Ovary (tissue), 9 donors: ENCODE measurements around the gene ANKMY1. TPM values are rescaled to one million over a fixed set of nuclear protein-coding genes. Genes with fewer than 3 reads are reported as not detected.

ENCODE experiments used
- DNase-seq, 5 donors: peaks; one replicate each; pipeline ENCODE4 v3.0.0-alpha.2; 2019 to 2020
- H3K27ac ChIP-seq, 2 donors: fragments of 200-600 bp; one replicate each; pipeline versions ENCODE4 v1.5.1 to v1.8.0; 2019 to 2022
- H3K27me3 ChIP-seq: fragments of 200-600 bp; one replicate; pipeline ENCODE4 v1.8.0; 2022
- H3K36me3 ChIP-seq: fragments of 200-600 bp; sonication (generic); one replicate; pipeline ENCODE4 v1.5.1; 2019
- H3K4me1 ChIP-seq: one replicate; pipeline ENCODE4 v1.8.1; 2013; ENCODE audit warnings: mild to moderate bottlenecking, moderate library complexity; ENCODE audit not compliant: insufficient read depth
- H3K4me3 ChIP-seq: fragments of 200-600 bp; sonication (generic); one replicate; pipeline ENCODE4 v1.5.1; 2017
- H3K9me3 ChIP-seq, 2 donors: fragments of 200-600 bp in 1 of 2; sonication (generic) in 1 of 2; one replicate each; pipeline versions ENCODE4 v1.5.1 to v1.8.1; 2013 to 2019; ENCODE audit warnings: mild to moderate bottlenecking in 1 of 2, moderate library complexity in 1 of 2
- CTCF ChIP-seq, 3 donors: fragments of 450-650 bp in 2 of 3; fragments of 200-600 bp in 1 of 3; IDR thresholded peaks; one replicate each; pipeline versions ENCODE4 v1.5.1 to v1.8.0; 2016 to 2022; ENCODE audit warnings: antibody characterized with exemption in 3 of 3, mild to moderate bottlenecking in 1 of 3
- EP300 ChIP-seq: sonication (generic); formaldehyde crosslinking; IDR thresholded peaks from one replicate; pipeline ENCODE4 v1.6.1; 2017; ENCODE audit warnings: antibody characterized with exemption
- POLR2A ChIP-seq: fragments of 450-650 bp; IDR thresholded peaks from one replicate; pipeline ENCODE4 v1.6.1; 2017; ENCODE audit warnings: antibody characterized with exemption, mild to moderate bottlenecking, moderate library complexity
- WGBS, 3 donors: extraction: QIAGEN DNeasy Blood & Tissue Kit in 1 of 3; methylation state at CpG; one replicate each; pipeline versions ENCODE4 v1.1.5 to v1.1.7; 2013 to 2017; 5-methylcytosine and 5-hydroxymethylcytosine counted together
- intact Hi-C, 4 donors: fragments of 100-400 bp; cut with DNase I; formaldehyde crosslinking; loops; one replicate each; pipeline versions ENCODE4 v1.11.0 to v1.15.1; 2022 to 2023
- polyA plus RNA-seq, 2 donors: library from polyadenylated mRNA; stranded (reverse); fragments of 200-250 nt in 1 of 2; fragments of 350-450 nt in 1 of 2; fragmentation: Illumina TruSeq in 1 of 2; extraction: RNeasy Lipid Tissue Mini Kit (QIAGEN cat#74804) in 1 of 2; gene quantifications; one replicate each; pipeline ENCODE4 v1.2.3, GENCODE V29; 2013 to 2014
- total RNA-seq, 7 donors: library from RNA; depleted of rRNA in 2 of 7; stranded (reverse); fragments of >200 nt in 2 of 7; fragmentation: NEBNext Ultra II Directional in 3 of 7; extraction: Animal tissue kit (Norgen Biotek cat#: 25700) in 3 of 7; gene quantifications; one replicate each; pipeline versions ENCODE4 v1.1.0 to v1.2.4, GENCODE V29; 2016 to 2023
- donor health status: DM: no; HTN: no; CAD: no; lungs with moderate emphysema.
- donor health status: DM: no; HTN: no; CAD: no.
- donor health status: Bipolar disorder and iron deficiency.
- donor health status: DM: yes; HTN: yes; CAD: no.
- donor health status: DM: no; HTN: no; CAD: no.
- donor health status: DM: yes; HTN: yes; CAD: no.

Gene ANKMY1
- total and polyA plus RNA-seq, 9 donors: 11.5 to 24.2 (median 19.0) TPM

GRCh38 chr2:240573071-240573515, 15.3 kb upstream of the ANKMY1 start:
- DNase-seq: peak in 3 of 5 donors; percentile 19 to 35 (median 20)
- 87 to 88% (median 87%) methylated on average over 17 to 20 of the region's 20 CpGs for WGBS, 3 donors

GRCh38 chr2:240572141-240573031, 14.6 kb upstream of the ANKMY1 start:
- Histone ChIP-seq H3K9me3 (no peaks in the 10 kb centered on the region), H3K4me3 (no peak overlapping the region), H3K27ac (no peak overlapping the region), H3K27me3 (no peaks in the 10 kb centered on the region), H3K36me3 (no peaks in the 10 kb centered on the region), H3K4me1 (peaks cover 11% of the 10 kb centered on the region)
- DNase-seq: peak in 4 of 5 donors; percentile 16 to 36 (median 28)
- intact Hi-C loops: no loop called here
- 81 to 85% (median 84%) methylated on average over 30 of the region's 30 CpGs for WGBS, 3 donors
- no peak for TF ChIP-seq POLR2A
- no peak for TF ChIP-seq CTCF (IDR thresholded peaks at IDR 0.05)
- TF ChIP-seq EP300: no peak

More at GRCh38 chr2:240573071-240573515, 15.3 kb upstream of the ANKMY1 start:
- Histone ChIP-seq H3K4me3 (no peak overlapping the region), H3K27me3 (no peaks in the 10 kb centered on the region), H3K36me3 (no peaks in the 10 kb centered on the region), H3K9me3 (no peaks in the 10 kb centered on the region), H3K27ac (no peak overlapping the region), H3K4me1 (peaks cover 7% of the 10 kb centered on the region)
- intact Hi-C loops: no loop called here
- TF ChIP-seq POLR2A (no peak), CTCF (IDR thresholded peaks at IDR 0.05) (no peak), EP300 (no peak)

- H3K36me3 ChIP-seq: no peaks in the 10 kb centered on the region
Measured at GRCh38 chr2:240571314-240571973, 13.7 kb upstream of the ANKMY1 start.

More at GRCh38 chr2:240571314-240571973, 13.7 kb upstream of the ANKMY1 start:
- Histone ChIP-seq H3K4me1 (peaks cover 14% of the 10 kb centered on the region), H3K4me3 (no peak overlapping the region), H3K9me3 (no peaks in the 10 kb centered on the region), H3K27ac (no peak overlapping the region), H3K27me3 (no peaks in the 10 kb centered on the region)
- DNase-seq: peak; percentile 9 to 33 (median 21)
- intact Hi-C loops: no loop called here
- no peak for TF ChIP-seq CTCF (IDR thresholded peaks at IDR 0.05)
- TF ChIP-seq POLR2A: no peak
- TF ChIP-seq EP300: no peak
- WGBS, 3 donors: 82 to 85% (median 83%) methylated on average over 17 to 18 of the region's 18 CpGs
